Esophagus squamous epithelium (tissue), 5 donors: ENCODE measurements around the gene UTP25. TPM values are rescaled to one million over a fixed set of nuclear protein-coding genes. Genes with fewer than 3 reads are reported as not detected.
"Not testable (repeated sequence)": the region's sequence is repeated elsewhere in the genome, so short reads cannot be mapped to it uniquely, and the experiment has no call there.

Experiments used
- DNase-seq: peaks from one replicate; lab custom pipeline; 2025; lab: John Stamatoyannopoulos, UW
- H3K27ac ChIP-seq, 4 donors: fragments of 200-600 bp; sonication (generic); one replicate each; pipeline ENCODE4 v1.5.1; 2016 to 2019; ENCODE audit warnings: mild to moderate bottlenecking in 1 of 4
- H3K27me3 ChIP-seq, 4 donors: fragments of 200-600 bp; sonication (generic); 1 replicate in 3 of 4; 2 replicates in 1 of 4; pipeline versions ENCODE4 v1.5.1 to v1.6.0; 2017 to 2021; ENCODE audit warnings: antibody characterized with exemption in 1 of 4
- H3K36me3 ChIP-seq, 3 donors: fragments of 200-600 bp; sonication (generic); one replicate each; pipeline ENCODE4 v1.5.1; 2016 to 2019
- H3K4me1 ChIP-seq, 3 donors: fragments of 200-600 bp; sonication (generic); one replicate each; pipeline ENCODE4 v1.5.1; 2017 to 2019
- H3K4me3 ChIP-seq, 4 donors: fragments of 200-600 bp; sonication (generic); 1 replicate in 3 of 4; 2 replicates in 1 of 4; pipeline ENCODE4 v1.5.1; 2016 to 2019; ENCODE audit warnings: mild to moderate bottlenecking in 2 of 4, moderate library complexity in 1 of 4
- H3K9me3 ChIP-seq, 3 donors: fragments of 200-600 bp; sonication (generic); one replicate each; pipeline ENCODE4 v1.5.1; 2016 to 2019
- CTCF ChIP-seq, 6 experiments: fragments of 450-650 bp in 4 of 6; fragments of 200-600 bp in 2 of 6; sonication (generic) in 2 of 6; IDR thresholded peaks; one replicate each; pipeline ENCODE4 v1.5.1; 2016 to 2019; ENCODE audit warnings: antibody characterized with exemption in 6 of 6, mild to moderate bottlenecking in 4 of 6, moderate library complexity in 4 of 6
- POLR2A ChIP-seq, 4 donors: fragments of 450-650 bp; IDR thresholded peaks; one replicate each; pipeline ENCODE4 v1.6.1; 2017; ENCODE audit warnings: antibody characterized with exemption in 4 of 4, mild to moderate bottlenecking in 4 of 4, moderate library complexity in 3 of 4
- WGBS, 2 donors: methylation state at CpG; one replicate each; pipeline ENCODE4 v1.1.5; 2018; 5-methylcytosine and 5-hydroxymethylcytosine counted together
- intact Hi-C: fragments of 100-400 bp; cut with DNase I; formaldehyde crosslinking; loops from one replicate; pipeline ENCODE4 v1.15.0; 2022
- total RNA-seq, 4 donors: library from RNA; depleted of rRNA; stranded (reverse); fragments of >200 nt; gene quantifications; one replicate each; pipeline ENCODE4 v1.1.0, GENCODE V29; 2016
- donor health status: DM: yes; HTN: yes; CAD: no.

The UTP25 gene
- total RNA-seq, 4 donors from 2014 or later: 3.9 to 13.5 (median 7.8) TPM

- no peaks in the 10 kb centered on the region for H3K4me1 ChIP-seq
- no peaks in the 10 kb centered on the region for H3K27me3 ChIP-seq
- TF ChIP-seq POLR2A (IDR thresholded peaks at IDR 0.05): no peak
- no peak overlapping the region for H3K4me3 ChIP-seq
- no peak overlapping the region for H3K27ac ChIP-seq
- DNase-seq: no peak
- intact Hi-C loops: no loop called here
- H3K9me3 ChIP-seq: no peaks in the 10 kb centered on the region
- no peaks in the 10 kb centered on the region for H3K36me3 ChIP-seq
- 47 to 71% methylated on average over 3 of the region's 3 CpGs for WGBS, 2 donors
These were observed 72.2 kb downstream of the UTP25 start for GRCh38 chr1:209899948-209900347.

- intact Hi-C loops: no loop called here
- WGBS, 2 donors: 93 to 100% methylated on average over 1 of the region's 1 CpG
These were observed 73.0 kb downstream of the UTP25 start for GRCh38 chr1:209900734-209901133.

GRCh38 chr1:209901211-209901610 lies 73.4 kb downstream of the UTP25 start:
- no peak for TF ChIP-seq POLR2A (IDR thresholded peaks at IDR 0.05)
- DNase-seq: no peak
- no peak overlapping the region for H3K27ac ChIP-seq
- intact Hi-C loops: no loop called here
- no peaks in the 10 kb centered on the region for H3K36me3 ChIP-seq
- no peaks in the 10 kb centered on the region for H3K9me3 ChIP-seq
- H3K4me3 ChIP-seq: no peak overlapping the region
- WGBS, 2 donors: 82 to 91% methylated on average over 2 of the region's 2 CpGs
- H3K4me1 ChIP-seq: no peaks in the 10 kb centered on the region
- H3K27me3 ChIP-seq: no peaks in the 10 kb centered on the region

More at GRCh38 chr1:209900734-209901133, 73.0 kb downstream of the UTP25 start:
- no peak overlapping the region for H3K27ac ChIP-seq
- H3K4me3 ChIP-seq: no peak overlapping the region
- no peak for TF ChIP-seq POLR2A (IDR thresholded peaks at IDR 0.05)
- no peak for TF ChIP-seq CTCF (IDR thresholded peaks at IDR 0.05)
- DNase-seq: no peak
- no peaks in the 10 kb centered on the region for H3K9me3 ChIP-seq
- no peaks in the 10 kb centered on the region for H3K36me3 ChIP-seq
- H3K4me1 ChIP-seq: no peaks in the 10 kb centered on the region
- H3K27me3 ChIP-seq: no peaks in the 10 kb centered on the region

- DNase-seq, intact Hi-C loops, H3K27me3 ChIP-seq, H3K4me1 ChIP-seq, H3K36me3 ChIP-seq, H3K4me3 ChIP-seq, H3K9me3 ChIP-seq, H3K27ac ChIP-seq: not testable (repeated sequence)
- WGBS, 2 donors: 83% methylated on average over 1 of the region's 1 CpG; no CpG with 5 or more reads in 1 of the 2 donors
These were observed 77.0 kb downstream of the UTP25 start for GRCh38 chr1:209904774-209905173.

Other genes with a start within 250 kb of the UTP25 start
- gene CAMK1G, start 244.3 kb upstream of the UTP25 start, total RNA-seq: under 1 TPM in 1 of 4 donors, not detected in 3; 0.19 TPM
- 100 to 1,000 TPM in 3 of 4 donors, 10 to 100 TPM in 1; 65.4 to 121 (median 113) TPM for gene LAMB3, start 175.5 kb upstream of the UTP25 start, total RNA-seq
- gene G0S2, start 152.6 kb upstream of the UTP25 start, total RNA-seq: 10 to 100 TPM in 1 of 4 donors, 1 to 10 TPM in 3; 6.7 to 25.2 (median 7.1) TPM
- 1 to 10 TPM in 3 of 4 donors, not detected in 1; 1.5 to 5.9 (median 4.0) TPM for gene HSD11B1, start 123.1 kb upstream of the UTP25 start, total RNA-seq
- gene TRAF3IP3, start 71.9 kb upstream of the UTP25 start, total RNA-seq: 10 to 100 TPM in 1 of 4 donors, 1 to 10 TPM in 3; 1.2 to 10.3 (median 1.9) TPM
- 1 to 10 TPM; 2.9 to 6.2 (median 4.1) TPM for gene C1orf74, start 43.4 kb upstream of the UTP25 start, total RNA-seq
- gene IRF6, start 21.8 kb upstream of the UTP25 start, total RNA-seq: 100 to 1,000 TPM in 2 of 4 donors, 10 to 100 TPM in 2; 94.8 to 110 (median 98.6) TPM
- gene SYT14, start 110.2 kb downstream of the UTP25 start, total RNA-seq: not detected